K562 (cell line): ENCODE measurements around the gene PDPK1. TPM values are rescaled to one million over a fixed set of nuclear protein-coding genes. Genes with fewer than 3 reads are reported as not detected.
A peak's percentile ranks its signal among the peaks of the same experiment; 100 is the strongest.

ENCODE experiments used
- ATAC-seq: fragments of 200-7000 bp; cut with Tn5 transposase; 3 replicates; pipeline ENCODE4 v1.9.1; 2020; ENCODE audit warnings: moderate library complexity
- BruUV-seq: library from RNA; stranded (reverse); fragments of 400-500 nt; replicated peaks from 2 replicates; lab custom pipeline; 2021; lab: Mats Ljungman, UMichigan
- CTCF ChIA-PET: fragments of 300-600 bp; formaldehyde crosslinking; extraction: SDS; loops from one replicate; lab custom pipeline; 2021; ENCODE audit warnings: low intra/inter-chr PET ratio; lab: Yijun Ruan, JAX
- POLR2A ChIA-PET: fragments of 300-600, 350-650 bp; sonication (Branson Sonifier 250); formaldehyde crosslinking; extraction: SDS; loops from one replicate; lab custom pipeline; 2021; ENCODE audit warnings: antibody characterized with exemption, inconsistent platforms; lab: Yijun Ruan, JAX
- DNase-seq, 4 experiments: peaks; one replicate each; pipeline versions ENCODE4 v3.0.0 to v3.0.0-alpha.2; 2011 to 2018; ENCODE audit warnings: low spot score in 3 of 4, mixed read lengths in 3 of 4; ENCODE audit errors: extremely low read depth in 1 of 4
- FAIRE-seq: peaks from 2 replicates; lab custom pipeline; 2011; peaks lifted over from hg19 to GRCh38; lab: Jason Lieb, UNC
- H2AFZ ChIP-seq: 2 replicates; pipeline ENCODE4 v1.6.0; 2011; ENCODE audit warnings: low read depth, low read length, control low read depth, inconsistent platforms
- H3K27ac ChIP-seq: fragments of 200-600 bp; 3 replicates; pipeline ENCODE4 v1.8.0; 2011; ENCODE audit warnings: low read depth, mild to moderate bottlenecking, control low read depth, inconsistent platforms, low read length, moderate library complexity, mixed read lengths; ENCODE audit errors: extremely low read depth
- H3K27me3 ChIP-seq, 2 experiments: fragments of 300-600 bp in 1 of 2; 2 replicates in 1 of 2; 3 replicates in 1 of 2; pipeline versions ENCODE4 v1.6.0 to v1.8.0; 2011; ENCODE audit warnings: inconsistent platforms in 2 of 2, low read length in 2 of 2, mild to moderate bottlenecking in 1 of 2, mixed read lengths in 1 of 2, moderate library complexity in 1 of 2; ENCODE audit not compliant: control insufficient read depth in 2 of 2, insufficient read depth in 2 of 2
- H3K36me3 ChIP-seq: fragments of 300-600 bp; 3 replicates; pipeline ENCODE4 v1.8.0; 2011; ENCODE audit warnings: mild to moderate bottlenecking, low read length, inconsistent platforms; ENCODE audit not compliant: control insufficient read depth, insufficient read depth
- H3K4me1 ChIP-seq, 2 experiments: fragments of 200-600 bp in 1 of 2; replicated peaks in 1 of 2; 2 replicates in 1 of 2; 3 replicates in 1 of 2; pipeline versions ENCODE4 v1.5.1 to v1.8.0; 2011; ENCODE audit warnings: inconsistent platforms in 2 of 2, low read length in 2 of 2, mild to moderate bottlenecking in 1 of 2, mixed read lengths in 1 of 2, moderate library complexity in 1 of 2; ENCODE audit not compliant: control insufficient read depth in 2 of 2, insufficient read depth in 2 of 2
- H3K4me2 ChIP-seq: 2 replicates; pipeline ENCODE4 v1.6.1; 2011; ENCODE audit warnings: low read length, control low read depth, inconsistent platforms, mixed read lengths; ENCODE audit not compliant: insufficient read depth
- H3K4me3 ChIP-seq: fragments of 200-600 bp; sonication (generic), shearing (Covaris generic); 2 replicates; pipeline ENCODE4 v1.5.1; 2016; ENCODE audit warnings: control low read depth, inconsistent platforms
- H3K79me2 ChIP-seq: fragments of 200-600 bp; 3 replicates; pipeline ENCODE4 v1.8.0; 2011; ENCODE audit warnings: low read length, inconsistent platforms; ENCODE audit not compliant: control insufficient read depth, insufficient read depth
- H3K9ac ChIP-seq, 2 experiments: 2 replicates each; pipeline versions ENCODE4 v1.6.0 to v1.6.1; 2011; ENCODE audit warnings: low read depth in 2 of 2, low read length in 2 of 2, control low read depth in 1 of 2, inconsistent platforms in 1 of 2, mild to moderate bottlenecking in 1 of 2, mixed read lengths in 1 of 2; ENCODE audit not compliant: insufficient read depth in 1 of 2
- H3K9me1 ChIP-seq: one replicate; pipeline ENCODE4 v1.6.0; 2011; ENCODE audit warnings: inconsistent platforms, mild to moderate bottlenecking, low read length, moderate library complexity; ENCODE audit not compliant: control insufficient read depth, insufficient read depth
- H3K9me3 ChIP-seq: replicated peaks from 2 replicates; pipeline ENCODE4 v1.5.1; 2011; ENCODE audit warnings: low read depth, low read length, inconsistent platforms; ENCODE audit not compliant: control insufficient read depth, insufficient read depth
- H4K20me1 ChIP-seq: replicated peaks from 2 replicates; pipeline ENCODE4 v1.6.1; 2011; ENCODE audit warnings: low read length, inconsistent platforms, mixed read lengths; ENCODE audit not compliant: control insufficient read depth, insufficient read depth
- ATF7 ChIP-seq: fragments of 450-650 bp; IDR thresholded peaks from 2 replicates; pipeline ENCODE4 v1.7.1; 2014; ENCODE audit warnings: mild to moderate bottlenecking, moderate library complexity
- BACH1 ChIP-seq: fragments of 200-800 bp; sonication (Bioruptor generic); IDR thresholded peaks from 2 replicates; pipeline ENCODE4 v1.6.1; 2016; ENCODE audit warnings: missing genetic modification characterization, missing compliant biosample characterization
- DIDO1 ChIP-seq: fragments of 450-650 bp; IDR thresholded peaks from 2 replicates; pipeline ENCODE4 v1.6.1; 2016; ENCODE audit warnings: low read depth, missing biosample characterization, missing genetic modification characterization
- ELF1 ChIP-seq: fragments of 200-800 bp; sonication (Bioruptor generic); IDR thresholded peaks from 2 replicates; pipeline ENCODE4 v1.6.1; 2016; ENCODE audit warnings: missing genetic modification characterization, missing compliant biosample characterization
- KDM2B ChIP-seq: fragments of 250-450 bp; sonication (Bioruptor Pico); IDR thresholded peaks from 2 replicates; pipeline ENCODE4 v1.8.0; 2021; ENCODE audit warnings: mild to moderate bottlenecking, moderate library complexity
- MYBL2 ChIP-seq, 2 experiments: fragments of 450-650 bp in 1 of 2; sonication (generic) in 1 of 2; formaldehyde crosslinking in 1 of 2; IDR thresholded peaks; 2 replicates each; pipeline versions ENCODE4 v1.6.1 to v1.8.1; 2017 to 2022; ENCODE audit warnings: borderline replicate concordance in 1 of 2, inconsistent platforms in 1 of 2, low read depth in 1 of 2, mild to moderate bottlenecking in 1 of 2, missing genetic modification reagents in 1 of 2, moderate library complexity in 1 of 2
- NELFE ChIP-seq: IDR thresholded peaks from 2 replicates; pipeline ENCODE4 v1.6.1; 2011; ENCODE audit warnings: mild to moderate bottlenecking; ENCODE audit not compliant: insufficient read depth, insufficient read length
- NFIC ChIP-seq: fragments of 450-650 bp; IDR thresholded peaks from 2 replicates; pipeline ENCODE4 v1.6.1; 2017; ENCODE audit warnings: mild to moderate bottlenecking, inconsistent platforms
- POU5F1 ChIP-seq: fragments of 150-350 bp; IDR thresholded peaks from 2 replicates; pipeline ENCODE4 v1.6.1; 2014; ENCODE audit warnings: borderline replicate concordance, low read length, low read depth, mild to moderate bottlenecking; ENCODE audit not compliant: partially characterized antibody
- PYGO2 ChIP-seq: fragments of 450-650 bp; IDR thresholded peaks from 2 replicates; pipeline ENCODE4 v1.6.1; 2016; ENCODE audit warnings: mild to moderate bottlenecking, missing genetic modification characterization, moderate library complexity, missing compliant biosample characterization
- RBM15 ChIP-seq: fragments of 200-400 bp; formaldehyde crosslinking; IDR thresholded peaks from 2 replicates; pipeline ENCODE4 v1.6.1; 2018; ENCODE audit warnings: mild to moderate bottlenecking, low read length, moderate library complexity; ENCODE audit not compliant: insufficient read depth
- SMARCC2 ChIP-seq: fragments of 450-650 bp; IDR thresholded peaks from 2 replicates; pipeline ENCODE4 v1.6.1; 2017; ENCODE audit warnings: antibody characterized with exemption, moderate library complexity, mild to moderate bottlenecking, low read depth
- XRCC5 ChIP-seq: fragments of 200-400 bp; formaldehyde crosslinking; IDR thresholded peaks from 2 replicates; pipeline ENCODE4 v1.6.1; 2017; ENCODE audit warnings: low read depth, mild to moderate bottlenecking, low read length
- ZNF507 ChIP-seq: conservative IDR thresholded peaks from 2 replicates; pipeline ENCODE4 v1.6.1; 2017; ENCODE audit warnings: missing genetic modification characterization, missing compliant biosample characterization
- WGBS: fragments of 100-300 bp; shearing (Covaris generic); methylation state at CpG from one replicate; pipeline ENCODE4 v1.1.6; 2016; ENCODE audit warnings: low coverage, mixed read lengths; ENCODE audit not compliant: insufficient coverage; ENCODE audit errors: missing lambda C conversion rate; 5-methylcytosine and 5-hydroxymethylcytosine counted together
- in situ Hi-C: fragments of 300-500 bp; cut with MboI; formaldehyde crosslinking; loops from 4 replicates; pipeline ENCODE4 v1.15.0; 2018; ENCODE audit warnings: inconsistent platforms, mixed read lengths
- intact Hi-C: fragments of 100-400 bp; cut with micrococcal nuclease; formaldehyde crosslinking; loops from 2 replicates; pipeline ENCODE4 v1.14.2; 2022
- polyA plus RNA-seq, 8 experiments: library from polyadenylated mRNA; depleted of rRNA in 4 of 8; stranded (reverse) in 5 of 8; unstranded in 3 of 8; fragments of >200 nt; fragmentation: Nextera tagmentation in 2 of 8; fragmentation: Illumina TruSeq in 1 of 8; extraction: Ambion mirVana in 2 of 8; extraction: Trizol in 1 of 8; gene quantifications; 2 replicates each; pipeline versions ENCODE4 v1.2.1 to v1.2.3, GENCODE V29; 2011 to 2014; ENCODE audit warnings: inconsistent platforms in 1 of 8, missing spikeins in 1 of 8
- total RNA-seq, 7 experiments: library from RNA; depleted of rRNA in 6 of 7; stranded (reverse); fragments of >200 nt in 6 of 7; fragmentation: Illumina TruSeq in 2 of 7; extraction: Trizol in 2 of 7; gene quantifications; 2 replicates each; pipeline versions ENCODE4 v1.2.1 to v1.2.3, GENCODE V29; 2011 to 2021; ENCODE audit warnings: low replicate concordance in 1 of 7
- TF ChIP-seq, protein P1 (sequence below): fragments of 450-650 bp; conservative IDR thresholded peaks from 2 replicates; pipeline ENCODE4 v1.6.1; 2016; ENCODE audit warnings: missing genetic modification characterization, low read depth, mild to moderate bottlenecking, missing compliant biosample characterization, moderate library complexity
- TF ChIP-seq, protein P2 (sequence below): sonication (generic); formaldehyde crosslinking; IDR thresholded peaks from 2 replicates; pipeline ENCODE4 v1.8.1; 2022; ENCODE audit warnings: missing genetic modification reagents
- TF ChIP-seq, protein P3 (sequence below): fragments of 450-650 bp; formaldehyde crosslinking; IDR thresholded peaks from 2 replicates; pipeline ENCODE4 v1.4.0; 2022; ENCODE audit warnings: missing genetic modification characterization
- TF ChIP-seq, protein P4 (sequence below): fragments of 250-450 bp; sonication (Bioruptor Pico); IDR thresholded peaks from 2 replicates; pipeline ENCODE4 v1.5.0; 2020; ENCODE audit warnings: mild to moderate bottlenecking

Gene PDPK1
- total and polyA plus RNA-seq, 9 of the 15 experiments (the other 6 are each of a cell fraction or from before 2014, with no cell fraction given): 4.0 to 37.2 (median 18.7) TPM

DNA sequence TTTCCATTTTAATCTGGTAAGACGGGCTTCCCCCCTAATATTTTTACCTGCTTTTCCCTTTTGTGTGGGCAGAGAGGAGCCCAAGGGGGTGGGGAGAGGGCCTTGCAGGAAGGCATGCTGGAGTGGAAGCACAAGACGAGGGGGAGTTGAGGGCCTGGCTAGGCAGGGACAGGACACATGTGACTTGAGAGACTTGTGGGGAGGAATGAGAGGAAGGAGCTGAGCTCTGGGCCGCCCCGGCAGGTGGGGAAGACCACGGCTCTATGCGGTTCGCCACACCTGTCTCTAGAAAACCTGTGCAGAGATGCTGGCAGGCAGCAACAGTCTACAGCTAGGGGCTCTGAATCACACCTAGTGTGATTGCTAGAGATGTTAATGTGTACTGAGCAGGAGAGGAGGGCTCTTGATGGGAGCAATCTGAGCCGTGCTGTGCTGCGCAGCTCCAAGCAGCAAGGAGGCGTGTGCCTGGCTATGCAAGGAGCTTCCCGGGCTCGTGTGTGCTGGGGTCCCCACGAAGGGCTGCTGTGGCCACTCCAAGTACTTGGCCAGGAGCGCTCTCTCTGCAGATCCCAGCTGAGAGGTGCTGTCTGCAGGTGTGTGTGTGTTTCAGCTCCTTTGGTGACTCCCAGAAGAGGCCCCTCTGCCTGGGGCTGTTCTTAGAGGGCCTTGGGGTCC, 50.2 kb downstream of the PDPK1 start:
- Histone ChIP-seq H3K4me1 (peaks cover 0 to 13% of the 10 kb centered on the region in 2 experiments; a peak in 1 of 5 replicates), H3K9me1 (no peaks in the 10 kb centered on the region), H4K20me1 (no peaks in the 10 kb centered on the region), H3K27ac (no peak overlapping the region), H3K36me3 (peaks cover 61% of the 10 kb centered on the region), H3K27me3 (no peaks in the 10 kb centered on the region), H3K4me3 (no peak overlapping the region), H3K9me3 (no peaks in the 10 kb centered on the region), H3K79me2 (no peaks in the 10 kb centered on the region; the same call in 2 of the 3 replicates), H2AFZ (no peak overlapping the region), H3K9ac (peak overlapping the region in 1 of 2 experiments; percentile 48; a peak in 1 of 4 replicates), H3K4me2 (no peak overlapping the region)
- FAIRE-seq (no peak), DNase-seq (no peak), ATAC-seq (no peak)
- no TSS peak for BruUV-seq
- in situ Hi-C loops: no loop called here
- WGBS: 92% methylated on average over 9 of the region's 14 CpGs
- CTCF ChIA-PET: no interaction called here
- intact Hi-C loops: no loop called here
- POLR2A ChIA-PET: interaction anchor here (0.5 to 0.6 kb wide), 2 partner anchors 13 to 56 kb away, joined by 3 read pairs; no protein-coding TSS in a partner anchor
- TF ChIP-seq MYBL2 (IDR thresholded peaks at IDR 0.05; ENCODE audit: low read depth) (no peak), MYBL2 (CRISPR knock-in tag; IDR thresholded peaks at IDR 0.05; ENCODE audit: borderline replicate concordance) (no peak), RBM15 (no peak), BACH1 (no peak), ATF7 (no peak), SMARCC2 (no peak), NFIC (no peak), PYGO2 (tag) (no peak), DIDO1 (tag) (no peak), KDM2B (no peak), XRCC5 (no peak), ZNF507 (tag) (no peak), NELFE (no peak), POU5F1 (no peak), ELF1 (tag) (no peak)
- TF ChIP-seq, protein P1, sequence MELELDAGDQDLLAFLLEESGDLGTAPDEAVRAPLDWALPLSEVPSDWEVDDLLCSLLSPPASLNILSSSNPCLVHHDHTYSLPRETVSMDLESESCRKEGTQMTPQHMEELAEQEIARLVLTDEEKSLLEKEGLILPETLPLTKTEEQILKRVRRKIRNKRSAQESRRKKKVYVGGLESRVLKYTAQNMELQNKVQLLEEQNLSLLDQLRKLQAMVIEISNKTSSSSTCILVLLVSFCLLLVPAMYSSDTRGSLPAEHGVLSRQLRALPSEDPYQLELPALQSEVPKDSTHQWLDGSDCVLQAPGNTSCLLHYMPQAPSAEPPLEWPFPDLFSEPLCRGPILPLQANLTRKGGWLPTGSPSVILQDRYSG (tag): no peak
- TF ChIP-seq, protein P2, sequence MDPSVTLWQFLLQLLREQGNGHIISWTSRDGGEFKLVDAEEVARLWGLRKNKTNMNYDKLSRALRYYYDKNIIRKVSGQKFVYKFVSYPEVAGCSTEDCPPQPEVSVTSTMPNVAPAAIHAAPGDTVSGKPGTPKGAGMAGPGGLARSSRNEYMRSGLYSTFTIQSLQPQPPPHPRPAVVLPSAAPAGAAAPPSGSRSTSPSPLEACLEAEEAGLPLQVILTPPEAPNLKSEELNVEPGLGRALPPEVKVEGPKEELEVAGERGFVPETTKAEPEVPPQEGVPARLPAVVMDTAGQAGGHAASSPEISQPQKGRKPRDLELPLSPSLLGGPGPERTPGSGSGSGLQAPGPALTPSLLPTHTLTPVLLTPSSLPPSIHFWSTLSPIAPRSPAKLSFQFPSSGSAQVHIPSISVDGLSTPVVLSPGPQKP (CRISPR knock-in tag): no peak
- TF ChIP-seq, protein P3, sequence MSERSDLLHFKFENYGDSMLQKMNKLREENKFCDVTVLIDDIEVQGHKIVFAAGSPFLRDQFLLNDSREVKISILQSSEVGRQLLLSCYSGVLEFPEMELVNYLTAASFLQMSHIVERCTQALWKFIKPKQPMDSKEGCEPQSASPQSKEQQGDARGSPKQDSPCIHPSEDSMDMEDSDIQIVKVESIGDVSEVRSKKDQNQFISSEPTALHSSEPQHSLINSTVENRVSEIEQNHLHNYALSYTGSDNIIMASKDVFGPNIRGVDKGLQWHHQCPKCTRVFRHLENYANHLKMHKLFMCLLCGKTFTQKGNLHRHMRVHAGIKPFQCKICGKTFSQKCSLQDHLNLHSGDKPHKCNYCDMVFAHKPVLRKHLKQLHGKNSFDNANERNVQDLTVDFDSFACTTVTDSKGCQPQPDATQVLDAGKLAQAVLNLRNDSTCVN (CRISPR knock-in tag): no peak
- TF ChIP-seq, protein P4, sequence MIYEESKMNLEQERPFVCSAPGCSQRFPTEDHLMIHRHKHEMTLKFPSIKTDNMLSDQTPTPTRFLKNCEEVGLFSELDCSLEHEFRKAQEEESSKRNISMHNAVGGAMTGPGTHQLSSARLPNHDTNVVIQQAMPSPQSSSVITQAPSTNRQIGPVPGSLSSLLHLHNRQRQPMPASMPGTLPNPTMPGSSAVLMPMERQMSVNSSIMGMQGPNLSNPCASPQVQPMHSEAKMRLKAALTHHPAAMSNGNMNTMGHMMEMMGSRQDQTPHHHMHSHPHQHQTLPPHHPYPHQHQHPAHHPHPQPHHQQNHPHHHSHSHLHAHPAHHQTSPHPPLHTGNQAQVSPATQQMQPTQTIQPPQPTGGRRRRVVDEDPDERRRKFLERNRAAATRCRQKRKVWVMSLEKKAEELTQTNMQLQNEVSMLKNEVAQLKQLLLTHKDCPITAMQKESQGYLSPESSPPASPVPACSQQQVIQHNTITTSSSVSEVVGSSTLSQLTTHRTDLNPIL (CRISPR knock-in tag): no peak
